Activated gamma-delta T cell treated with Interleukin-2 at 50 U/mL for 16 hours (primary cell): ENCODE measurements around the gene COX7B.
"Not testable (repeated sequence)": the region's sequence is repeated elsewhere in the genome, so short reads cannot be mapped to it uniquely, and the experiment has no call there.

Source experiments
- DNase-seq: peaks from one replicate; pipeline ENCODE4 v3.0.0-alpha.2; 2020

COX7B gene, protein sequence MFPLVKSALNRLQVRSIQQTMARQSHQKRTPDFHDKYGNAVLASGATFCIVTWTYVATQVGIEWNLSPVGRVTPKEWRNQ

DNA sequence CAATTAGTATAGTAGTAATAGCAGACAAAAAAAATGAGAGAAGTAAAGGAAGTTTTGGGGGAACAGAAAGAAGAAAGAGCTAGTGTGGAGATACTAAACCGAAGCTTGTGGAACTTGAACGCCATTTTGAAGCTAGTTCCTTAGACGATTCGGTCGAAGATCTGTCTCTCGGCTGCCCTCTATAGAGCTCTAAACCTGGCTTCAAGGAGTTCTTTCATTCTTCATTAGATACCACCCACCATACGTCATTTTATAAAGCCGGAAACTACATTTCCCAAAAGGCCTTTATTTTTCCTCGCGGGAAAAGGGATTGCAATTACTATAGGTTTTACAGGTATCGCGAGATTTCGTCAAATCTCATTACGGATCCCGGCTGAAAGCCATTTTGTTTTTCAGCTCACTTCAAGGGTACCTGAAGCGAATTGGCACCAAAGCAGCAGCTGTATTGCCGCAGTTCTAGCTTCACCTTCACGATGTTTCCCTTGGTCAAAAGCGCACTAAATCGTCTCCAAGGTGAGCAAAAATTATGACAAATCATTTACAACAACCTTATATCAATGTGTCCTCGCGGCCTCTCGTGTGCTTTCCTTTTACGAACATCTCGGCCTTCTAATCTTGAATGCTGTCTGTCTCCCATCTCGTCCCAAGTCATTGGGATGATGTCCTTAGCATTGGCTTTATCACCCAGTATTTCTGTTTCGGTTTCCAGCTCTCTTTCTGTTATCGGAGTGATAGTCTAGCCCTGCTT lies at the start of gene COX7B:
Gene COX7B (plus strand): TSS at position 388 of the 748 bp plus-strand sequence. CDS start 86 bp downstream, at position 474.
- peak; percentile 59 for DNase-seq

DNA sequence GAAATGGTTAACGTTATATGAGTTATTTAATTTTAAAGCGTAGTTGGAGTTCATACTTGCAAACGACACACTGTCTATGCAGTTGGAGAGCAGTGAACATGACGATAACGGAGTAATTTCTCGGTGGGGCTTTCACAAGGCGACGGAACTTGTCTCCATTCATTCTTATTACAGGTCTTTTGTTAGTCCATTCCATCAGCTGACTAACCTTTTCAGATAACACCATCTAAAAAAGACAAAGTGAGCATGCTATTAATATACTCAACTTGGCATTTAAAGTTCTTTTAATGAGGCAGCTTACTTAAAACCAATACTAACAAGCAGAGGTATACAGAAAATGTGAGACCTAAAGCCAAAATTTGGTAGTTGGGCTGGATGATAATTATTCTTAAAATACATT lies 23.9 kb upstream of the COX7B start:
- no peak for DNase-seq

DNA sequence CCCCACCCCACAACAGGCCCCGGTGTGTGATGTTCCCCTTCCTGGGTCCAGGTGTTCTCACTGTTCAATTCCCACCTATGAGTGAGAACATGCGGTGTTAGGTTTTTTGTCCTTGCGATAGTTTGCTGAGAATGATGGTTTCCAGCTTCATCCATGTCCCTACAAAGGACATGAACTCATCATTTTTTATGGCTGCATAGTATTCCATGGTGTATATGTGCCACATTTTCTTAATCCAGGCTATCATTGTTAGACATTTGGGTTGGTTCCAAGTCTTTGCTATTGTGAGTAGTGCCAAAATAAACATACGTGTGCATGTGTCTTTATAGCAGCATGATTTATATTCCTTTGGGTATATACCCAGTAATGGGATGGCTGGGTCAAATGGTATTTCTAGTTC lies 17.9 kb upstream of the COX7B start:
- not testable (repeated sequence) for DNase-seq

DNA sequence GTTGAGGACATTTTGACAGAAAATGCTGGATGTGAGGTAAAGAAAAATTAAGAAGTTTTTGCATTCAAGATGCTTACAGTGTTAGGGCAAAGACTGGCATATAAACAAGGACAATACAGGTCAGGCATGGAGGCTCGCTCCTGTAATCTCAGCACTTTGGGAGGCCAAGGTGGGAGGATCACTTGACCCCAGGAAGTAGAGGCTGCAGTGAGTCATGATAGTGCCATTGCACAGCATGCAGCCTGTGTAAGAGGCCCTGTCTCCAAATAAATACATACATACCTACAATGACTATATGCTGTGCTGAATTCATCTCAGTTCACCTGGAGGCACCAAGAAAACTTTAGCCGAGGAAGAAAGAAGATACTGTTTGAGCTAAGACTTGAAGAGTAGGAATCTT lies 6.4 kb upstream of the COX7B start:
- no peak for DNase-seq

DNA sequence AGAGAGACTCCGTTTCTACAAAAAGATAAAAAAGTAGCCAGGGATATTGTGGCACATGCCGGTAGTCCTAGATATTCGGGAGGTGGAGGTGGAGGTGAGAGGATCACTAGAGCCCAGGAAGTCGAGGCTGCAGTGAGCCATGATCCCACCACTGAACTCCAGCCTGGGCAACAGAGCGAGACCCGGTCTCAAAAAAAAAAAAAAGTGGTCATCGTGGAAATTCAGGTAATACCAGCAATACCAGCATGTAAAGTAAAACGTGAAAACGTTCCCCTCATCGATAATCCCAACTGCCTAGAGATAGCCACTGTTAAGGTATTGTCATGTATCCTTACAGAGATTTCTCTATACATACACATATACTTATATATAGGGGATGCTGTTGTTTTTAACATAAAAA lies 5.6 kb upstream of the COX7B start:
- no peak for DNase-seq

DNA sequence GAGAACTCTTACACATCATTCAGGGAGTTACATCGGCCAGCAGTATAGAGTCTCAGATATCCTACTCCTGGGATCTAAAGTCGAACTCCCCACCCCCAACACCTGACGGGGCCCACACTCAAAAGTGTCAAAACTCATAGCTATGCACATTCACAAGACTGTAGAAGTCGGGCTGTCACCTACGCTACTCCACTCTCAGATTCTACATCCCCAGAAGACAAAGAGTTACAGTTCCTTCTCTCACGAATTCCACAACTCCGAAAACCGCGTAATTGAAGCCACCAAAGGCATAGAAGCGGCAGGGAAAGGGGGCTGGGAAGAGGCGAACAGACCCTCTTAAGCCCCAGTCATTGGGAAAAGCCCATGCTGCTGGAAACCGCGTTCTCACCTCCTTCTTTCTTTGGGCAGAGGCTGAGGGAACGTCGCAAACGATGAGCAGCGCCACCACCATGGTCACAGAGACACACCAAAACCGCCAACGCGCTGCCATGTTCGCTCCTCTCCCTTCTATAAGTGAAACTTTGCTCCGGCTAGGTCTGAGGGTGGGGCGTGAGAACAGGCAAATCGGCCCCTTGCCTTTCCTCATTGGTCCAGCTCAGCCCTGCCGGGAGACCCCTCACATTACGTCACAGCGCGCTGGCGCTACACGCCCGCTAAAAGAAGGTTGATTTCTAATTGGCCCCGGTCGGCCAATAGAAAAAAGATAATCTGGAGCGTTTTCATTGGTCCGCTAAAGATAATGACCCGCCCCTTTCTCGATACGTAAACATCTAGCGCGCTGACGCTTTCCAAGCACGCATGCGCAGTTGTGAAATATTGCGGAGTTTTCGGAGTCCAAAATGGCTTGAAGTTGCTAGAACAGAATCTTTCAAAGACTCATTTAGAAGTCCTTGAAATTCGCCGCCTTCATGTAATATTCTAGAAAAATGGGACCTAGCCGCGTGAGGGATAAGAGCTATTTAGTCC lies 4.1 kb upstream of the COX7B start, which contains the start of gene MAGT1:
Gene MAGT1 (minus strand): TSS at position 515 of the 966 bp plus-strand sequence. CDS start 25 bp downstream, at position 490.
- DNase-seq: peak; percentile 85

DNA sequence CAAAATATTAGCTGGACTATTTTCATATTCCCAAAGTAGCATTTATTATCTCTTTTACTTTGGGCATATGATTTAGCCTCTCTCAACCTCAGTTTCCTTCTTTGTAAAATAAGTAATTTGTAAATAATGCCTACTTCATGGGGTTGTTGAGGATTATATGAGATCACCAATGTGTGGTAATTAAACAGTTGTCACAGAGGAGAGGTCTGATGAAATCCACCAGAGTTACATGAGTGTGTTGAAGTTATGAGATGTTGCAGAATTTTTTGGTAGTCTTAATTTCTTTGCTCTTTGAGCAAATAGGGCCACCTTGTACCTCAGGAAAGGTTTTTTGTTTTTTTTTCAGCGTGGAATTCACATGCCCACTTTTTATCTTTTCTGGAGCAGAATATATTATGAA lies 1.4 kb downstream of the COX7B start:
- no peak for DNase-seq

DNA sequence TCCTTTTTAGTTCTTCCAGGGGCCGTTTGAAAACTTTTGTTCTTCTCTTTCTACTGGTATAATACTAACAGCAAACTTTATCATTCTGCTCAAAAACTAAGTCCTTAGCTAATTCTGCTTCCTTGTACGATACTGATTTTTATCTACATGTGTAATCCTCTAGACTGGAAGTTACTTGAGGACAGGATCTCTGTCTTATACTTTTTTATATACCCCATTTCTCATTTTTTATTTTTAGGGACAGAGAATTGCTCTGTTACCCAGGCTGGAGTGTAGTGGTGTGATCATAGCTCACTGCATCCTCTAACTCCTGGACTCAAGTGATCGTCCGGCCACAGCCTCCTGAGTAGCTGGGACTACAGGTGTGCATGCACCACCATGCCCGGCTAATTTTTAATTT lies 2.2 kb downstream of the COX7B start:
- no peak for DNase-seq

DNA sequence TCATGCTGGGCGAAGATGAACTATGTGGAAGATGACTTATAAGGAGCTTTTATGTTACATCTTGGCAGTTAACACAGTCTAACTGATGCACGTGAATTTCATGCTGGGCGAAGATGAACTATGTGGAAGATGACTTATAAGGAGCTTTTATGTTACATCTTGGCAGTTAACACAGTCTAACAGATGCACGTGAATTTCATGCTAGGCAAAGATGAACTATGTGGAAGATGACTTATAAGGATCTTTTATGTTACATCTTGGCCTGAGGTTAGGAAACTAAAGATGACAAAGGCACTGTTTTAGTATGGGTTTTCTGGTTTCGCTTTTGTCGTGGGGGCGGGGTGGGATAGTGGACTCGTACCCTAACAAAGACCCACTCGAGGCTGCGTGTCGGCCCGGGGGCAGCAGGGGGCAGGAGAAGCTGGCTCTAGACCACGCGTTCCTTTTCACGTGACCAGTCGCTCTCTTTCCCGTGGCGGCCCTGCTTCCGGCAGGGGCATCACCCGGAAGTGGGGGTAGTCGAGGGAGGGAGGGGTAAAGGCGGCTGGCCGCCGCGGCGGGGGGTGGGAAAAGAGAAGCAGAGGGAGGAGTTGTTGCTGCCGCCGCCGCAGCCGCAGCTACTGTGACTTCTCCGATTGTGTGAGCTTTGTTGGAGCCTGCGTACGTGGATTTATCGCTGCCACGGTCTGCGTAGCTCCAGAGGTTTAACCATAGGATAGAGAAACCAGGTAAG lies 11.0 kb downstream of the COX7B start, which contains the start of gene ATP7A:
Gene ATP7A (plus strand): TSS at position 586 of the 733 bp plus-strand sequence. CDS start 60,949 bp downstream, outside the sequence.
- DNase-seq: peak; percentile 90

DNA sequence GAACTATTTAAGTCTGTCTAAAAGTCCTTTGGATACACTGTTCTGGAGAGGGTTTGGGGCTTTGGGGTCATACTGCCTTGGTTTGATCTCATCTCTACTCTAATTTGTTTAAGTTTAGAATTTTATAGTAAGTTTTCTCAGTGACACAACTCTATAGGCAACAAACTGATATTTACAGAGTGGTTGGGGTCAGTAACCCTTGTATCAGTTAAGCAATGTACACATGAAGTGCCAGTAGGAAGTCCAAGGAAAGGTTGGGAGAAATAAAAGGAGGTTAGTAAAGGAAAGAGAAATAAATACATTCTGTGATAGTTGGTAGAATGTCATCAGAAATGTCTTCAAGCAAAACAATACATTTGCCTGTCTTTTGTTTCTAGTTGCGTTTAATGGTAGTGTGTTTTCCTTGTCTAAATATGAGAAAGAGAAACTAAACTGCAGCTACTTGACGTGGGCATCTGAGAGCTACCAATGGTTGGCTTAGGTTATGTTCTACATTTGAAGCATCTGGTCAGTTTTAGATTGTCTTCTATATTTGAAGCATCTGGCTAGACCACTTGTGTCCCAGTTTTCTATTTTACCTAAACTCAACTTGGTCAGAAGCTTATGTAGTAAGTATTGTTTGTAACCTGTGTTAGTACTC lies 18.1 kb downstream of the COX7B start:
- no peak for DNase-seq

DNA sequence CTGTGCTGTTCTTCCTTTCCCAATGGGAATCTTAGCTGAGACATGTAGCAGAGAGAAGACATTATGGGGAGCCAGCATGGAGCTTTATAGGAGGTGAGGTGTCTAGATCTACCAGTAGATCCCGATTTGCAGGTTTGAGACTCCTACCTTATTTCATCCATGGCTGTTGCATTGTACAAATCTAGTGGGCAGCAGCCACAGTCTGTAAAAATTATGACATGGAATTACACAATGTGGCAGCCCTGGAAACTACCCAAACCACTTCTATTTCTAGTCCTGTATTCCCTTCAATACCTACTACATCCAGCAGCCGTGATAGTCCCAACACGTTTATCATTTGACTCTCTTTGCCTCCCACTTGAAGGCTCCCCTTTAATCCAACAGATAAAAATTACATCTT lies 19.3 kb downstream of the COX7B start:
- DNase-seq: no peak

DNA sequence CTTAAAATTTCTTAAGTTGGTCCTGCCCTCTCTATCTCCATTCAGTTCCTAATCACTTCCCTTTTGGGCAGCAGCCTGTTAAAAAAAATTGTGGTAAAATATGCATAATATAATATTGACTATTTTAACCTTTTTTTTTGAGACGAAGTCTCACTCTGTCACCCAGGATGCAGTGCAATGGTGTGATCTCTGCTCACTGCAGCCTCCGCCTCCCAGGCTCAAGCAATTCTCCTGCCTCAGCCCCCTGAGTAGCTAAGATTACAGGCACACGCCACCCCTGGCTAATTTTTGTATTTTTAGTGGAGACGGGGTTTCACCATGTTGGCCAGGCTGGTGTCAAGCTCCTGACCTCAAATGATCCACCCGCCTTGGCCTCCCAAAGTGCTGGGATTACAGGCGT lies 20.1 kb downstream of the COX7B start:
- DNase-seq: not testable (repeated sequence)

DNA sequence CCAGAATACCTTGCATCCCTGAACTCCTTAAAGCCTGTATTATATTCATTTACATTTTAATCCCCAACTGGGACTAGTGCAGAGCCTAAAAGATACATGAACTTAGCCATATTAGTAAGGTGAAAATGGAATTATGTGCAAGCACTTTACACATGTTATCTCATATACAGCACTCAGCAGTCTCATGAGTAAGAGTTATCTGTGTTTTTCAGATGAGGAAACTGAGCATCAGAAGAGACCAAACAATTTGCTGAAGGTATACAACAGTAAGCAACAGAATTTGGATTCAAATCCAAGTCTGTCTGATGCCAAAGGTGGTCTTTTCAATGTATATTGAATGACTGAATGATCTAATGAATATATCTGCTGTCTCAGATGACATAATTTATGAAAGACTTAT lies 23.5 kb downstream of the COX7B start:
- no peak for DNase-seq

DNA sequence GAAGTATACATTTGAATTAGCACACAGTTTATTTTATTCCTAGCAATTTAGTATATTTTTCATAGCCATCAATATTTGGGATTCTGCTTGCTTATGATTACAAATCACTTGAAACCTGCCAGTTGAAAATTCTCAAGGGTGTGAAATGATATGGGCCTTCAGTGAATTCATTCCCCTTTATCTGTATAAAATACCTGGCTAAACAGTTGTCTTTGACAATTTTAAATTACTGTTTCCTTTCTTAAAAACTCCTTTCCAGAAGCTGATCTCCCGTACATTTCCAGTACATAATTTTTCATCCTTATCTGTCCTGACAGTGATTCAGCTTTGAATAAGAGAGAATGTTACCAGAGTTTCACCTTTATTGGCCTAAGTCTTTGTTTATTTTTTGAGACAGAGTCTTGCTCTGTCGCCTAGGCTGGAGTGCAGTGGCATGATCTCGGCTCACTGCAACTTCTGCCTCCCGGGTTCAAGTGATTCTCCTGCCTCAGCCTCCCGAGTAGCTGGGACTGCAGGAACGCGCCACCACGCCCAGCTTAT lies 25.1 kb downstream of the COX7B start:
- no peak for DNase-seq

DNA sequence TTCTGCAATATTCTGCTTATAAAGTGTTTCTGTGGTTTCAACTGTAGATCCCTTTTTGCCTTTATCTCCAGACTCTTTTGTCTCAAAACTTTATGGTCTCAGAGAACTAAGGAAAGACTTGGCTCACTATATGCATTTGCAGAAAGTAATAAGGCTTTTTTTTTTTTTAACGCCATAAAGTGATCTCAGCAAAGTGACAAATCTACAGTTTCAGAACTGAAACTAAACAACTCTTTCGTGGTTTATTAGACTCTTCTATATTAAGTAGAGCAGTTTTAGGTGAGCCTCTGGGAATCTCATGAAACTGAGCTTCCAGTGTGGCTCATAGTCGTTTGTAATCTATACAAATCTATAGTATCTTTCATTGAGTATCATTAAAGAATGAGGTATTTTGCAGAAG lies 26.5 kb downstream of the COX7B start:
- no peak for DNase-seq

DNA sequence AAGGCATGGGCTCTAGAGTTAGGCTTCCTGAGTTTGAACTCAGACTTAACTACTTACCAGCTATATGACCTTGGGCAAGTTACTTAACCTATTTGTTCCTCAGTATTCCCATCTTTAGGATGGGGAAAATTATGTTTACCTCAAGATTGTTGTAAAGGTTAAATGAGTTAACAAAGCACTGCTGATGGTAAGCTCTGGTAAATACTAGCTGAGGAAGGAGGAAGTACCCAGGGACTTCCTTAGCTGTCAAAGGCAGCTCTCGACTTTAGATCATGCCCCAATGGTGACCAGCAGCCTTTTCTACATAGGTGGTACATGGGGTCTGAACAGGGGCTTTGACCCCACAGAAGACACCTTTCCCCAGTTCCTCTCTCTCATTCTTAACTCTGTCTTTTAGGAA lies 31.3 kb downstream of the COX7B start:
- DNase-seq: no peak

DNA sequence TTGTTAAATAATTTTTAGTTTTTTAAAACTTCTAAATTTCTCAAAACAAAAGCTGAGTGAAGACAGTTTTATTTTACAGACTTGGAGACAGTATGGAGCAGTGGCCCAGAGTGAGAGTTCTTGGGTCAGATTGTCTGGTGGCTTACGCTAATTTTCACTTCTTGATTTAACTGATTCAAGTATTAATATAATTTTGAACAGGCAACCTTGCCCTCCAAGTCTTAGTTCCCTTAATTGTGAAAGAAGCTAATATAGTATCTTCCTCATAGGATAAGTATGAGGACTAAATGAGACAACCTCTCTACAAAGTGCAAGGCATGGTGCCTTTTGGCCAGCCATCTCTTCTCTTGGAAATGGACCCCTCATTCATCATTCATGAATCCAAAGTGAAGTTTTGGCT lies 36.6 kb downstream of the COX7B start:
- DNase-seq: no peak

DNA sequence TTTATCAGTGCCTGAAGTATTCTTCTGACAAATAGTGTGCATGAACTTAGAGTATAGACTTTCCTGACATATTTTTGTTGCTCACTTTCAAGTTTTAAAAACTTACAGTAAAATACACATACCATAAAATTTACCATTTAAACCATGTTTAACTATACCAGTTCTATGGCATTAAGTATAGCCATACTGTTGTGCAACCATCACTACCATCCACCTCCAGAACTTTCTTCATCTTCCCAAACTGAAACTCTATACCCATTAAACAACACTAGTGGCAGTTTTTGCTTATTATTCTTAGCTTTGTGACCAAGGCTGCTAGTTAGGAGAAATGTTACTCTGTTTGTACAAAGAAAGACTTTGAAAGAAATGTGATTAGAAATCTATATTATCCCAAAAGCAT lies 37.0 kb downstream of the COX7B start:
- DNase-seq: no peak

DNA sequence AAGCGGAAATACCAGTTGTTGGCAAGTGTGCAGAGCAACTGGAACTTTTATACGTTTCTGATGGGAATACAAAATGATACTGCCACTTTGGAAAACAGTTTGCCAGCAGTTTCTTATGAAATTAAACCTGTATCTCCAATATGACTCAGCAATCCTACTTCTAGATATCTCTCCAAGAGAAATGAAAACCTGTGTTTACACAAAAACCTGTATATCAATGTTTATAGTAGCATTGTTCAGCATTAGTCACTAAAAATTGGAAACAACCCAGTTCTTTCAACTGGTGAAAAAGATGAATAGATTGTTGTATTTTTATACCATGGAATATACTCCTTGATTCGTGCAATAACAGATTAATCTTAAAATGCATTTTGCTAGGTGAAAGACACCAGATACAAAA lies 38.0 kb downstream of the COX7B start:
- no peak for DNase-seq

DNA sequence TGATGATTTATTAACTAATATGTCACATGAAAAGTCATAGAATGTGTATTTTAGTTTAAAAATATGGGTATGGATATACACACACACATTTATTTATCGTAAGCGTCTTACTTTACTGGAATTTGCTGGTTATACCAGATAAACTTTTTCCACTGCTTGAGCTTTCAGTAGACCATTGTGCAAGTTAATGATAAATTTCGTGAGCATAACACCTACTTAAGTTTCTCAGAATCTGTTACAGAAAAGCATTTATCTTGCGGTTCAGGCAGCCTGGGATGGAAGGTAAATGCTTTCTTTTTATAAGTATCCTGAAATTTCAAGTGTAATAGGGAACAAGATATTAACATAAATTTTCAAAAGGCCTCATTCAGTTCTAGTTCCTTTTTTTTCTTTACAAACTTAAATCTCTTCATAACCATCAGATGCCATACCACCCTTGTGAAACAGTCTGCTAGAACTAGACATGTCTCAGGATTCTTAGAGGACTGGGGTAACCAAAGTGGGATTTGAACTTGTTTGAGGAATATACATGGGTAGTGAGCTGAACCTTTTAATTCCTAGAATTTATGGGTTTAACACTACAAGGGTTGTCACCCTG lies 38.9 kb downstream of the COX7B start:
- DNase-seq: no peak

DNA sequence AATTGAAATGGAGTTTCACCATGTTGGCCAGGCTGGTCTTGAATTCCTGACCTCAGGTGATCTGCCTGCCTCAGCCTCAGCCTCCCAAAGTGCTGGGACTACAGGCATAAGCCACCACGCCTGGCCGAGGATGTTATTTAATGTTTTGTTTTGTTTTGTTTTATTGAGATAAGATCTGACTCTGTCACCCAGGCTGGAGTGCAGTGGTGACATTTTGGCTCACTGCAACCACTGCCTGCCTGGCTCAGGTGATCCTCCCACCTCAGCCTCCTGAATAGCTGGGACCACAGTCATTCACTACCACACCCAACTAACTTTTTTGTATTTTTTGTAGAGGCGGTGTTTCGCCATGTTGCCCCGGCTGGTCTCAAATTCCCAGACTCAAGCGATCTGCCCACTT lies 45.8 kb downstream of the COX7B start:
- not testable (repeated sequence) for DNase-seq
